Body of pancreas (tissue), 4 donors: Measurements from ENCODE around the gene PNLIPRP1. TPM values are rescaled to one million over a fixed set of nuclear protein-coding genes. Genes with fewer than 3 reads are reported as not detected.

Experiments used
- ATAC-seq: fragments of 150-250 bp; one replicate; pipeline ENCODE4 v1.9.1; 2016
- DNase-seq, 4 donors: peaks; one replicate each; pipeline ENCODE4 v3.0.0-alpha.2; 2019
- H3K27ac ChIP-seq, 4 donors: fragments of 200-600 bp; sonication (generic); 1 replicate in 3 of 4; 2 replicates in 1 of 4; pipeline versions ENCODE4 v1.5.1 to v1.6.1; 2016 to 2019; ENCODE audit warnings: mild to moderate bottlenecking in 1 of 4, mixed read lengths in 1 of 4, moderate library complexity in 1 of 4
- H3K27me3 ChIP-seq, 2 donors: fragments of 200-600 bp; sonication (generic); one replicate each; pipeline ENCODE4 v1.6.0; 2016; ENCODE audit warnings: mild to moderate bottlenecking in 1 of 2
- H3K36me3 ChIP-seq, 2 donors: fragments of 200-600 bp; sonication (generic); replicated peaks in 1 of 2; 2 replicates each; pipeline ENCODE4 v1.5.1; 2016; ENCODE audit warnings: low read depth in 2 of 2; ENCODE audit not compliant: insufficient read depth in 1 of 2
- H3K4me1 ChIP-seq: fragments of 200-600 bp; sonication (generic); one replicate; pipeline ENCODE4 v1.6.0; 2016
- H3K4me3 ChIP-seq, 2 donors: fragments of 200-600 bp; sonication (generic); 1 replicate in 1 of 2; 2 replicates in 1 of 2; pipeline ENCODE4 v1.5.1; 2016 to 2019
- H3K9me3 ChIP-seq, 3 donors: fragments of 200-600 bp; sonication (generic); 1 replicate in 2 of 3; 2 replicates in 1 of 3; pipeline ENCODE4 v1.5.1; 2016
- CTCF ChIP-seq, 7 experiments: fragments of 450-650 bp in 4 of 7; fragments of 200-600 bp in 3 of 7; sonication (generic) in 3 of 7; IDR thresholded peaks; one replicate each; pipeline ENCODE4 v1.5.1; 2016 to 2019; ENCODE audit warnings: antibody characterized with exemption in 7 of 7
- POLR2A ChIP-seq, 3 donors: fragments of 450-650 bp; IDR thresholded peaks; one replicate each; pipeline ENCODE4 v1.6.1; 2016; ENCODE audit warnings: antibody characterized with exemption in 3 of 3, mild to moderate bottlenecking in 2 of 3
- WGBS, 2 donors: methylation state at CpG; one replicate each; pipeline ENCODE4 v1.1.5; 2017; 5-methylcytosine and 5-hydroxymethylcytosine counted together
- intact Hi-C: fragments of 100-400 bp; cut with DNase I; formaldehyde crosslinking; loops from one replicate; pipeline ENCODE4 v1.15.1; 2023
- total RNA-seq, 2 donors: library from RNA; depleted of rRNA; stranded (reverse); fragments of >200 nt; gene quantifications; one replicate each; pipeline ENCODE4 v1.1.0, GENCODE V29; 2016

PNLIPRP1 gene
- total RNA-seq, 2 donors from 2014 or later, result 3,318 to 4,534 TPM

GRCh38 chr10:116594525-116595035 lies 3.8 kb downstream of the PNLIPRP1 start:
- Histone ChIP-seq H3K27me3 (no peaks in the 10 kb centered on the region), H3K4me1 (peaks cover 48% of the 10 kb centered on the region), H3K4me3 (no peak overlapping the region), H3K27ac (peak overlapping the region; percentile 72 to 97 (median 94)), H3K9me3 (no peaks in the 10 kb centered on the region), H3K36me3 (peaks cover 3% of the 10 kb centered on the region in 2 donors)
- ATAC-seq (no peak), DNase-seq (peak in 1 of 4 donors; percentile 56)
- intact Hi-C loops, result no loop called here
- TF ChIP-seq CTCF (IDR thresholded peaks at IDR 0.05) (no peak), POLR2A (IDR thresholded peaks at IDR 0.05) (peak in 2 of 3 donors; percentile 52 to 68)
- whole genome bisulfite sequencing, 2 donors, result 35 to 43% methylated on average over 7 of the region's 7 CpGs

GRCh38 chr10:116596062-116596461 lies 5.3 kb downstream of the PNLIPRP1 start:
- Histone ChIP-seq H3K36me3 (peaks cover 3% of the 10 kb centered on the region in 2 donors), H3K4me3 (no peak overlapping the region), H3K9me3 (no peaks in the 10 kb centered on the region), H3K27ac (peak overlapping the region; percentile 60 to 97 (median 94)), H3K4me1 (peaks cover 60% of the 10 kb centered on the region), H3K27me3 (no peaks in the 10 kb centered on the region)
- WGBS, 2 donors, result 42 to 51% methylated on average over 2 of the region's 2 CpGs
- intact Hi-C loops, result no loop called here
- DNase-seq, result no peak
- TF ChIP-seq CTCF (IDR thresholded peaks at IDR 0.05), result no peak
- peak in 2 of 3 donors; percentile 61 to 66 for TF ChIP-seq POLR2A (IDR thresholded peaks at IDR 0.05)
- ATAC-seq, result no peak

GRCh38 chr10:116597543-116597942 lies 6.8 kb downstream of the PNLIPRP1 start:
- Histone ChIP-seq H3K36me3 (peaks cover 3% of the 10 kb centered on the region in 2 donors), H3K27ac (peak overlapping the region; percentile 48 to 97 (median 94)), H3K27me3 (no peaks in the 10 kb centered on the region), H3K4me3 (no peak overlapping the region), H3K4me1 (peaks cover 66% of the 10 kb centered on the region), H3K9me3 (no peaks in the 10 kb centered on the region)
- ATAC-seq, result no peak
- 38 to 89% methylated on average over 4 to 5 of the region's 5 CpGs for WGBS, 2 donors
- TF ChIP-seq CTCF (IDR thresholded peaks at IDR 0.05), result peak in 2 of 7 experiments; percentile 16 to 25
- peak in 2 of 3 donors; percentile 74 to 78 for TF ChIP-seq POLR2A (IDR thresholded peaks at IDR 0.05)
- intact Hi-C loops, result no loop called here
- peak in 2 of 4 donors; percentile 57 to 60 for DNase-seq

- peaks cover 3 to 6% of the 10 kb centered on the region in 2 donors for H3K36me3 ChIP-seq
- intact Hi-C loops, result no loop called here
- TF ChIP-seq POLR2A (IDR thresholded peaks at IDR 0.05) (no peak), CTCF (IDR thresholded peaks at IDR 0.05) (no peak)
- H3K4me3 ChIP-seq, result no peak overlapping the region
- no peaks in the 10 kb centered on the region for H3K9me3 ChIP-seq
- peak; percentile 22 for ATAC-seq
- DNase-seq, result no peak
- no peaks in the 10 kb centered on the region for H3K27me3 ChIP-seq
- H3K4me1 ChIP-seq, result peaks cover 66% of the 10 kb centered on the region
- peak overlapping the region; percentile 48 to 97 (median 94) for H3K27ac ChIP-seq
Measured at GRCh38 chr10:116598329-116598728, 7.6 kb downstream of the PNLIPRP1 start.

- H3K36me3 ChIP-seq, result peaks cover 3 to 10% of the 10 kb centered on the region in 2 donors
- TF ChIP-seq POLR2A (IDR thresholded peaks at IDR 0.05) (no peak), CTCF (IDR thresholded peaks at IDR 0.05) (no peak)
Measured at GRCh38 chr10:116599991-116600390, 9.2 kb downstream of the PNLIPRP1 start.

More at GRCh38 chr10:116599991-116600390, 9.2 kb downstream of the PNLIPRP1 start:
- Histone ChIP-seq H3K9me3 (no peaks in the 10 kb centered on the region), H3K27me3 (no peaks in the 10 kb centered on the region), H3K4me3 (no peak overlapping the region), H3K27ac (peak overlapping the region in 3 of 4 donors; percentile 37 to 97 (median 94)), H3K4me1 (peaks cover 61% of the 10 kb centered on the region)
- no peak for ATAC-seq
- peak in 1 of 4 donors; percentile 18 for DNase-seq
- WGBS, 2 donors, result 21 to 28% methylated on average over 5 of the region's 5 CpGs
- intact Hi-C loops, result no loop called here
